Stimulated activated CD8-positive, alpha-beta memory T cell treated with anti-CD3 and anti-CD28 coated beads, Interleukin-12 subunit alpha, Interleukin-12 subunit beta, amount 100 ng/mL, for 24 hours (primary cell): Measurements from ENCODE around the gene UTP4.

Experiments
- DNase-seq: peaks from one replicate; pipeline ENCODE4 v3.0.0-alpha.2; 2020; ENCODE audit errors: extremely low read depth

Gene UTP4

DNA sequence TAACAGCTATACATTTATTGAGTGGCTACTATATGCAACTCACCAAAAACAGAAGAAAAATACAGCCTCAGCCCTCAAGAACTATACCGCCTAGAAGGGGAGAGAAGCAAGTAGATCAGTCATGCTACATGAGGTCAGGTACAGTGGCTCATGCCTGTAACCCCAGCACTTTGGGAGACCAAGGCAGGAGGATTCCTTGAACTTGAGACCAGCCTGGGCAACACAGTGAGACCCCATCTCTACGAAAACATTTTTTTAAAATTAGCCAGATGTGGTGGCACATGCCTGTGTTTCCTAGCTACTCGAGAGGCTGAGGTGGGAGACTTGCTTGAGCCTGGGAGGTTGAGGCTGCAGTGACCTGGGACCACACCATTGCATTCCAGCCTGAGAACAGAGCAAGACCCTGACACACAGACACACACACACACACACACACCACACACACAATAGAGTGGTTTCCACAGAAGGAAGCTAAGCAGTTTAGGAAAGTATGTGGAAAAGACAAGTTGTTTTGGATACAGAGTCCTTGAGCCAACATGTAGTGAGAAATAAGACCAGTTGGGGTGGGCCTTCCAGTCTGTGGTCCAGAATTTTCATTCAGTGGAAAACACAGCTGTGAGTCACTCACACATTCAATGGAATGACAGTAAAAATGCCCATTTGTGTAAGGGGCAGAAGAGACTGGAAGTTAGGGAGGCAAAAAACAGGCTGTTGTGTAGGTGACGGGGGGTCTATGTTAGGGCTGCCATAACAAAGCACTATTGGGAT is 43.8 kb downstream of the UTP4 start:
- no peak for DNase-seq

GRCh38 chr16:69179328-69180010 is 47.0 kb downstream of the UTP4 start:
- no peak for DNase-seq

DNA sequence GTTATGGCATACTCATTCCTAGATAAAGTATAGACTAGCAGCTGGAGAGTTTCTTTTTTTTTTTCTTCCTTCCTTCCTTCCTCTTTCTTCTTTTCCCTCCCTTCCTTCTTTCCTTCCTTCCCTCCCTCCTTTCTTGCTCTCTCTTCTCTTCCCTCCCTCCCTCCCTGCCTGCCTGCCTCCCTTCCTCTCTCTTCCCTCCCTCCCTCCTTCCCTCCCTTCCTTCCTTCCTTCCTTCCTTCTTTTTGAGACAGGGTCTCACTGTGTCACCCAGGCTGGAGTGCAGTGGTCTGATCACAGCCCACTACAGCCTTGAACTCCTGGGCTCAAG is 47.5 kb downstream of the UTP4 start:
- no peak for DNase-seq

DNA sequence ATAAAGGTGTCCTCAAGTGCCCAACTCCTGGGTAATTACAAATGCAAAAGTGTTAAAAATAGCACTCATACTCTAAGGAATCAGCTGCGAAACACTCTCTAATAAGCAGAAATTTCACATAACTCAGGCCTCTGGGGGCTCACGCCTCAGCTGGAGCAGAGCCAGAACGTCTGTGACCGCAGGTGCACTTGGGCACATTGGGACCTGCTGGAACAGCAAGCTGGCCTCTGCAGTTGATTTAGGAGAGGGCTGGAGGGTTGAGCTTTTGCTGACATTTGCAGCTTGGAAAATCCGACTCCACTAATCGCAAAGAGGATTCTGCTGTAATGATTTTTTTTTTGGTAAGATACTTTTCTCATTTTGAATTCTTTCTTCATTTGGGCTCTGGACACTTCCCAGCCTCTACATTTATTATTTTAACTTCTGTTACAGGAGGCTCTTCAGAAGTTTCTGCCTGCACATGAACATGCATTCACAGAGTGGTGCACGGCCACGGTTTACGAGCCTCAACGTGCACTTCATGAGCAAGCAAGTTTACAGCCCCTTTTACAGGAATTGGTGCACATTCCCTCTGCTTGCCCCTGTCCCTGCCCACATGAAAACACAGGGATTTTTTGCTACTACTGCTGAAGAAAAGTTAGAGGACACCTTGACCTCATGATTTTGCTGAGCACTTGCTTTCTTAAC is 50.4 kb downstream of the UTP4 start:
- DNase-seq, result no peak

GRCh38 chr16:69186642-69187445 is 54.4 kb downstream of the UTP4 start, which contains the start of gene SNTB2:
SNTB2 (plus strand) TSS chr16:69187164; CDS start chr16:69187167, 3 bp downstream.
- no peak for DNase-seq

DNA sequence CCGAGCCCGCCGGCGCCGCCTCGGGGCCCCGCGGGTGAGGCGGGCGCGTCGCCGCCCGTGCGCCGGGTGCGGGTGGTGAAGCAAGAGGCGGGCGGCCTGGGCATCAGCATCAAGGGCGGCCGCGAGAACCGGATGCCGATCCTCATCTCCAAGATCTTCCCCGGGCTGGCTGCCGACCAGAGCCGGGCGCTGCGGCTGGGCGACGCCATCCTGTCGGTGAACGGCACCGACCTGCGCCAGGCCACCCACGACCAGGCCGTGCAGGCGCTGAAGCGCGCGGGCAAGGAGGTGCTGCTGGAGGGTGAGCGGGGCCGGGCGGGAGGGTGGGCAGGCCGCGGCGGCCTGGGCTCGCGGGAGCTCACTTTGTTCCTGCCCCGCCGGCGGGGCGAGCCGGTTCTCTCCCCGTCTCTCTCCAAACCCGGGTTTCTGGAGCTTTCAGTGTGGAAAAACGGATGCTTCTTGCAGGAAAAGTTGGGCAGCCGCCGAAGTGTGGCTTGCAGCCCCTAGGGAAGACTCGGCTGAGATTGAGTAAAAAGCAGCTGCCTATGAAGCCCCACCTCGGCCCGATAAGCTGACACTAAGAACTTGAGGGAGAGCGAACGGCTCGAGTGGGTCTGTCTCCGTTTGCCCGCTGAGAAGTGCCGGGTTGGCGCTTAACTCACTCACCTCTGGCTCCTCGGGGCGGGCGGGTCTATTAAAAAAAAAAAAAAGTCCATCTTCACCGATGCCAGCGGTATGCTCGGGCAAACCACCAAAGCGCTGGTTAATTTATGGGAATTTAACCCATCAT is 55.2 kb downstream of the UTP4 start:
- DNase-seq, result no peak

DNA sequence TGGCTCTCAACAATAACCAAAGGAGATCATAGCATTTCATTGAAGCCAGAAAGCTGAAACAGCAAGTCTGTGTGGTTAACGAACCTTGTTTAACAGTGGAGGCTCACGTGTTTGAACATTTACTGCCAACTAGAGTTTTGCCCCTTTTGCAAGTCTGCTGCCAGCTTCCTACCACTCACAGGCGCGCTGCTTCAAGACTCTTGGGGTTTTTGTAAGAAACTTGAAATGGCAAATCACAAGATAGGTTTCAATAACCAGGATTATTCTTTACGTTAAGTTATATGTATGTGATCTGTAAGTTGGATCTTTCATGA is 55.7 kb downstream of the UTP4 start:
- no peak for DNase-seq

DNA sequence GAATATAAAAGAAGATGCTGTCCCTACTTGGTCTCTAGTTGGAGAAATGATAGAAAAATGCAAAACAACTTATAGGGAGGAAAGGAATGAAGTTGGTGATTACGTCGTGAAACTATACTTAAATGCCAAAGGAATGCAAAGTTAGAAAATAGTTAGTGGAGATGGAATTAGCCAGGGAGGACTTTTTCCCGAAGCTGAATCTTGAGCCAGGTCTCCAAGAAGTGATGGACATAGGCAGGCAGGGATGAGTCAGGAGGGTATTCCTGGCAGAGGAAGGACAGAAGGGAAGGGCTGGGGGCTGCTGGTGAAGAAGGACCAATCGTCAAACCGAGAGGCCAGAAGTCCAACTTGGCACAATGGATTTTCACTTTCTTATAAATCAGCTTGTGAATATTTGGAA is 56.3 kb downstream of the UTP4 start:
- no peak for DNase-seq

DNA sequence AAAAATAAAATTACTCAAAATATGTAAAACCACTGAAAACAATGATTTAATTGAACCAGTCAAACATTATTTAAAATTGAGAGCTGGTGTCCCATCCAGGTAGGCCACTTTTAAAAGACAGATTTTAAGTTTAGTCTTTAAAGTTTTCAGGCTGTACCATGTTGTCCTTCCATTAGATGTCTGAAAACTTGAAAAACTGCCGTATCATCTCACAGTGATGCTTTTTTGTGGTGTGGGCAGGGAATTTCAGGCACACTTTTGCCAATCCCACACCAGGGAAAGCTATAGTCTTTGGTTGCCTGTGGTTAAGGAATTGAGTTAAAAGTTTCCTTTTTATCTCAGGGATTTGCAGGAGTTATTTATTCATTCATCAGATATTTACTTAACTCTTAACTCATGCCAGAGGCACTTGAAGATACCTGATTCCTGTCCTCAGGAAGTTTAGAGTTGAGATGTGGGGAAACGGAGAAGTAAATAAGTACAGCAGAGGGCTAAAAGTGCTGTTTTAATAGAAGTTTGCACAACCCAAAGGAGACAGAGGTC is 57.7 kb downstream of the UTP4 start:
- DNase-seq, result no peak

- no peak for DNase-seq
Observed at GRCh38 chr16:69190598-69190997, 58.1 kb downstream of the UTP4 start.

- no peak for DNase-seq
Observed at GRCh38 chr16:69191136-69191535, 58.7 kb downstream of the UTP4 start.

- DNase-seq, result no peak
Observed at GRCh38 chr16:69193855-69194254, 61.4 kb downstream of the UTP4 start.

GRCh38 chr16:69194488-69194887 is 62.0 kb downstream of the UTP4 start:
- DNase-seq, result no peak

DNA sequence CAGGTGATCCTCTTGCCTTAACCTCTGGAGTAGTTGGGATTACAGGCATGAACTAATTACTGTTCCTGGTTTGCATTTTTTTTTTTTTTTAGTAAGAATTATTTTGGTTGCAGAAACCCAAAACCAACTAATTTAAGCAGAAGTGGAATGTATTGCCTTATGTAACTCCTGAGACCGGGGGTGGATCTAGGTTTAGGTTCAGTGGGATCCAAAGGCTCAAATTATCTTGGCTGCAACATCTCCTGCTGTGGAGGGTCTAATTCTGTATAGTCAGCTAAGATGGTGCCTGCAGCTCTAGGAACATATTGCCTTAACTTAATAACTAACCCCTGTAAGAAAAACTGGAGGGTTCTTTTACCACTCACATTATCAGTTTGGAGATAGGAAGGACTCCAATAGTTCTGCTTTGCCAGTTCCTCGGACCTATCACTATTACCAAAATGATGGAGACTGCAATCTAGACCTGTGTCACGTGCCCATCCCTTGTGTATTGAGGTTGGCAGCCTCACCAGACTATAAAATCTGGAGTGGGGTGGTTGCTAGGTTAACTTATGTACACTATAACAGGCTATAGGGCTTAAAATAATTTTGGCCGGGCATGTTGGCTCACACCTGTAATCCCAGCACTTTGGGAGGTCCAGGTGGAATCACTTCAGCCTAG is 63.0 kb downstream of the UTP4 start:
- no peak for DNase-seq

GRCh38 chr16:69197573-69197972 is 65.1 kb downstream of the UTP4 start:
- no peak for DNase-seq

- DNase-seq, result no peak
Observed at GRCh38 chr16:69199382-69199781, 66.9 kb downstream of the UTP4 start.

GRCh38 chr16:69201291-69201690 is 68.8 kb downstream of the UTP4 start:
- no peak for DNase-seq

- DNase-seq, result no peak
Observed at GRCh38 chr16:69201787-69202186, 69.3 kb downstream of the UTP4 start.

DNA sequence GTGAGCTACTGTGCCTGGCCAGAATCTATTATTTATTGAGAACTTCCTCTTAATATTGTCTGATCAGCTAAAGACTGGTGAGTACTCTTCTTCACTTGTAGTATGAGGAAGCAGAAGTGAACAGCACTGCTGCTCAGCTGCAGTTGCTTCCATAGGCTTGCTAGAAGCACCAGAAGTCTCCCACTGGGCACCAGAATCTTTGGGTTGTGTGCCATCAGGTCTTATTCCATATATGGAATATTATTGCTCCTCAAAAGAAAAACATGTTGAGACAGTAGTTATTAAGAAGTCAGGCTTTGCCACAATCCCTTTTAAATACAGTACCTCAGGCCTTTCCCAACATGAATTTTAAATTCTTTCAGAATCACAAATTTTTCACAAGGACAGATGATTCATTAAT is 71.7 kb downstream of the UTP4 start:
- DNase-seq, result no peak

GRCh38 chr16:69209735-69210134 is 77.3 kb downstream of the UTP4 start:
- no peak for DNase-seq

GRCh38 chr16:69217433-69217832 is 85.0 kb downstream of the UTP4 start:
- DNase-seq, result no peak
